GM20431 (cell line): ENCODE results near the gene PTPN2.

Experiments
- in situ Hi-C: fragments of 300-500 bp; cut with MseI, MboI; formaldehyde crosslinking; loops from one replicate; pipeline ENCODE4 v1.15.0; 2020; ENCODE audit warnings: low sequenced_read_pairs; ENCODE audit not compliant: unreplicated experiment

PTPN2 gene

DNA sequence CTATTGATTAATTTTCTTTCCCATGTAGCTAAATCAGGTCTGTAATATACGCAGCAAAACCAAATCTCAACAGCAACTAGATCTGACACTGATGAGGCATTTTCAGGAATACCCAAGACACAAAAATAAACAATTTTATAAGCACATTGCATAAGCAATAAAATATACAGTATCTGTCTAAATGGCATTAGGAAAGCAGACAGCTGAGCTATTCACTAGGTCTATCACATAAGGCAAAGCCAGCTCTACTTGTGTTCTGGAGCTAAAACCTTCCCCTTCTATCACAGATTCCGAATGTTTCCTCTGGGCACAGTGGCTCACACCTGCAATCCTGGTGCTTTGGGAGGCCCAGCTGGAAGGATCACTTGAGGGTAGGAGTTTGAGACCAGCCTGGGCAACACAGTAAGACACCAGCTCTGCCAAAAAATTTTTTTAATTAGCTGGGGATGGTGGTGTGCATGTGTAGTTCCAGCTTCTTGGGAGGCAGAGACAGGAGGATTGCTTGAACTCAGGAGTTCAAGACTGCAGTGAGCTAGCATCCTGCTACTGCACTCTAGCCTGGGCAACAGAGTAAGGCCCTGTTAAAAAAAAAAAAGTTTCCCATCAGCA is 21.1 kb downstream of the PTPN2 start:
- in situ Hi-C loops: no loop called here

GRCh38 chr18:12862467-12862866 is 21.6 kb downstream of the PTPN2 start:
- in situ Hi-C loops: no loop called here

DNA sequence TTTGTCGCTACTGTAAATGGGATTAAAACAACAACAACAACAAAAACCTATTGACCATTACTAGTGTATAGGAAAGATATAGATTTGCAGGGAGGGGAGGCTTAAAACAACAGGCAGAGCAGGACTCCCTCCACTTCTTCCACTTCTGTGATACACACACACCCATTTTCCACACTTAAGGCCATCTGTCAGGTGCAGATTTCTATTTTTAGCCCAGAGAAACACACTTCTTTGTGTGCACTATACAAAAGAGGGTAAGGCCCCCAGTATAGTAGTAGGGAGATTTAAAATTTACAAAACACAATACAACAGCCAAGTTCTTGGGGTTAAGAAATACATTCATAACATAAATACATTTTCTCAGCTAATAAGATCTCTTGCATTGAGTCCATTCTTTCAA is 22.4 kb downstream of the PTPN2 start:
- in situ Hi-C loops: no loop called here

- in situ Hi-C loops: no loop called here
Observed at GRCh38 chr18:12860530-12860929, 23.5 kb downstream of the PTPN2 start.

- in situ Hi-C loops: no loop called here
Observed at GRCh38 chr18:12858991-12859390, 25.0 kb downstream of the PTPN2 start.

DNA sequence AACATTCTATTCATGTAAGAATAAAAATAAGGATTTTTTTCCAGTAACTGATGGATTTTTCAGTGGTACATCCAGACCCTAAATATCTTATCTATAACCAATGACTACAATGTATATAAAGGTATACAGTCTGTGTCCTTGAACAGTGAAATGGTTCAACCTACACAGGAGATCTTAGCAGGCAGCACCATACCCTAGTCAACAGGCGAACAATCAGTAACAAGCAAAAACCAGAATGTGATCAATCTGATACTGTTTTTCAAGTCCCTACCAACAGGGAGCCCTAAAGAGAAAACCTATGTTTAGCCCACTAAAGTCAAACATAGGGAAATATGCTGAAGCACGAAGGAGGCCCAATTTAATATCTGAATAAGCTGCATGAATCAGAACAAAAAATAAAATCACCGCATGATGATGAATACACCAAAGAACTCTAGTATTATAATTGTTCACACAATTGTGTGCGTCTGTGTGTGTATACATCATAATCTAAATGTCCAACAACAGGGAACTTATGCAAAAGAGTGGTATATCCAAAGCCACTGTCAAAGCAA is 26.0 kb downstream of the PTPN2 start:
- in situ Hi-C loops: no loop called here

- in situ Hi-C loops: no loop called here
Observed at GRCh38 chr18:12857215-12857905, 26.7 kb downstream of the PTPN2 start.

GRCh38 chr18:12855916-12856315 is 28.1 kb downstream of the PTPN2 start:
- in situ Hi-C loops: no loop called here

DNA sequence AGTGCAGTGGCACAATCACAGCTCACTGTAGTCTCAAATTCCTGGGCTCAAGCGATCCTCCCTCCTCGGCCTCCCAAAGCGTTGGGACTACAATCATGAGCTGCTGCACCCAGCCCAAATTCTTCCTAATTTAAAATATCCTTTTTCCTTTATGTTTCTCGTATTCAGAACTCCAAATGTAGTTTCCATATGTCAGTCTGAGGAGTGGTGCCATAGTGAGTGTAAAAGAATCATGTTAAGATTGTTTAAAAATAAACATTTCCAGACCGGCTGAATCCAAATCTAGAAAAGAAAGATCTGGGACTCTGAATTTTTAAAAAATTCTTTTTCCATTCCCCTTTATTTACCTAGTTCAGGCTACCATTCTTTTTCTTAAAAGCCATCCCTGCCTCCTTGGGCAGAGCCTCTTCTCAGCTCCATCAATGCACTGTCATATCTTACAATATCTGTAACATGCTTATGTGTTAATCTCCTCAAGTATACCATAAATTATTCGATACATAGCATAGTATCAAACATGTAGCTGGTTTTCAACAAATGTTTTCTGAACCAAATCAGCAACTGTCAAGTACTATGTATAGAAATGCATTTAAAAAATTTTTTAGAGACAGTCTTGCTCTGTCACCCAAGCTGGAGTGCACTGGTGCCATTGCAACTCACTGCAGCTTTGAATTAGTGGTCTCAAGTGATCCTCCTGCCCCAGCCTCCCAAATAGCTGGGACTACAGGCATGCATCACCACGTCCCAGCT is 31.3 kb downstream of the PTPN2 start:
- in situ Hi-C loops: no loop called here

- in situ Hi-C loops: no loop called here
Observed at GRCh38 chr18:12851716-12852115, 32.3 kb downstream of the PTPN2 start.

GRCh38 chr18:12849548-12849947 is 34.5 kb downstream of the PTPN2 start:
- in situ Hi-C loops: no loop called here

- in situ Hi-C loops: no loop called here
Observed at GRCh38 chr18:12848405-12848804, 35.6 kb downstream of the PTPN2 start.

- in situ Hi-C loops: no loop called here
Observed at GRCh38 chr18:12844391-12844790, 39.6 kb downstream of the PTPN2 start.

DNA sequence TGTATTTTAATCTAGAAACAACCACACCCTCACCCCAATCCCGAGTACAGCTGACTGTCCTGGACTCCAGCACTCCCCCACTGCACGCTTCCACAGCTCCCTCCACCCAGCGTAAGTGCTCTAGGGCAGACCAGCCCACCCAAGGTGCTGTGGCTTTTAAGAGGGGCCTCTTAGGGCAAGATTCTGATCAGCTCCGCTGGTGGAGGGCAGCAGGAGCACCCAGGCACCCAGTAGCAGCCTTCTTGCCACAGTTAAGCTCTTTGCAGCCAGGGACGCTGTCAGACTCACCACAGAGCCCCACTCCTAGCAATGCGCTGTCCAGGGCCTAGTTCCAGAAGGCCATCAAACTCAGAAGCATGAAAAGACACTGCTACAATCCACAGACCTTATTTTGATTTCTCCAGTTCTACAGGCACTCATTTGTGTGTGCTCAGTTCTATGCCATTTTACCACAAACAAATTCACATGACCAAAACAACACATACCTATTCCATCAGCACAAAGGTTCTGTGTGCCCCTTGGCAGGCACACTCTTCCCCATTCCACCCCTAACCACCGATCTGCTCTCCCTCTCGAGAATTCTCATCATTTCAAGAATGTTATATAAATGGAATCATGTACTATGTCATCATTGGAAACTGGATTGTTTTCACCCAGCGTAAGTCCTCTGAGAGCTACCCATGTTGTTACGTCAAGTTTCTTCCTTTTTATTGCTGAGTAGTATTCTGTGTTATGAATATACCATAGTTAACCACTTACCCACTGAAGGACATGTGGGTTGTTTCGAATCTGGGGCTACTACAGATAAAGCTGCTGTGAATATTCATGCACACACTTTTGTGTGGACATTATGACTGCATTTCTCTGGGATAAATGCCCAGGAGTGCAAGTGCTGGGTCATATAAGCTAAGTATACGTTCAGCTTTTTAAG is 40.4 kb downstream of the PTPN2 start:
- in situ Hi-C loops: no loop called here

DNA sequence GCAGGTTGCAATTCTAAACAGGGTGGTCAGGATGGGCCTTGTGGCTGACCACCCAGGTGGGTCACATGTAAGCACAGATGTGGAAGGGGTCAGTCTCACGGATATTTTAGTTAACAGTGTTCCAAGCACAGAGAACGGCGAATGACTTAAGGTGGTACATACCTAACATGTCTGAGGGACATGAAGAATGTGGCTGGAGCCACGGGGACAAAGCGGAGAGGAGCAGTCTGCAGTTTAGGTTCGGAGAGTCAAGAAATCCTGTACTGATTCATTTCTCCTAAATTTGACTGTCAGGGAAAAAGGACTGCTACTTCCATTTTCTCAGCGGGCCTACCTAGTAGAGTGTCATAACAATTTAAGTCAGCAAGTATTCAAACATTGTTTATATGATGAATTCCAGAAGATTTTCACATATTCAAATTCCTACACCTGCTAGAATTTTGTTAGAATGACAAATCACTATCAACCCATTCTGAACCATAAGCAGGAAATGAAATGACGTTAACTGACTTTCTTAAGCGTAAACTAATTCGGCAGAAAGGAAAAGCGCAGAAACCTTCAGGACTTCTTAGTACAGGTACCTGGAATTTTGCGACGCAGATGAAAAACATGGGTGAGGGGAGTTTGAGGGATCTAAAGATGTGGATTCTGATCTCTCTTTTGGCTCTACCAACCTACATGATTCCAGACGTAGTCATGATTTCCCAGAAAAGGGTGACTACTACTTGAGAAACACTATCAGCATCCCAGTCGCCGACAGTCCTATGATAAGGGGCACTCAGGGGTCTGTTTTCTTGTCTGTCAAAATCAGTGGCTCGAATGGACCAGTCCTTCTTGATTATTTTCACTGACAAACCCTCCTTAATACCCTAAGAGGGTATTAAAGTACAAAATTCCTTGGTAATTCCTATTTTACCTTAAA is 41.3 kb downstream of the PTPN2 start:
- in situ Hi-C loops: no loop called here

DNA sequence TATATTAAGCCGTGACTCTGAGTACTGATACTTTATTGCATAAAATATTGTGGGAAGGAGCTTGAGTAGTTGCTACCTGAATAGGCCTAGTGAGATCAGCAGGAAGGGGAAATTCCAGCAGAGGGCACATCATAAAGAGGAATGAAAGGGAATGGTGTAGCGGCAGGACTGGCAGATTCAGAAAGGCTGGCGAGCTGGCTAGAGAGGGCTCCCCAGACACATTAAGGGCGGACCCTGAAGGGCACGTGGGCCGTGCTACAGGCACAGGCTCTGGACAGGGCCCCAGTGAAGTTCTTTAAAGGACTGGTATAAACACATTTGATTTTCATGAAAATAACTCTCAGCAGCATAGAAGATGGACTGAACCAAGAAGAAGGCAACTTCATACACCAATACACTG is 43.0 kb downstream of the PTPN2 start:
- in situ Hi-C loops: no loop called here

DNA sequence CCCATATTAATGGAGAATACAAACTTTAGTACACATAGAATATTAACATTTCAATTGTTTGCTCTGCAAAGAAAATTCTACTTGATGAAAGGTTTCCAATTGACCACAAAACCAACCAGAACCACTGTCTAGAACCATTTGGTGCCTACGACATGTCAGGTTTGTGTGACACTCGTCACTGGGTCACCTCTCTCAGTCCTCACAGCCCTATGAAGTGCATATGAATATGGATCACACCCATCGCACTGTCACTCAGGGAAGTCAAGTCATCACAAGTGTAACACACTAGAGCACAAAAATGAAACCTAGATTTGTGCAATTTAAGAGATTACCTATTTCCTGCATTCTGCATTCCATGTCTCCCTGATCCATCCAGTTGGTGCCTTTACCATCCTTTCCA is 43.7 kb downstream of the PTPN2 start:
- in situ Hi-C loops: no loop called here

- in situ Hi-C loops: no loop called here
Observed at GRCh38 chr18:12839526-12840196, 44.4 kb downstream of the PTPN2 start.
